Cardiac septum (tissue), 1 donor: ENCODE results near the gene VSTM5. TPM values are rescaled to one million over a fixed set of nuclear protein-coding genes. Genes with fewer than 3 reads are reported as not detected.
"Not testable (repeated sequence)": the region's sequence is repeated elsewhere in the genome, so short reads cannot be mapped to it uniquely, and the experiment has no call there.

Experiments
- DNase-seq: peaks from one replicate; pipeline ENCODE4 v3.0.0-alpha.2; 2020; ENCODE audit warnings: low spot score
- intact Hi-C: fragments of 100-400 bp; cut with DNase I; formaldehyde crosslinking; loops from one replicate; pipeline ENCODE4 v1.14.0; 2022
- total RNA-seq: library from RNA; stranded (reverse); fragmentation: NEBNext Ultra II Directional; extraction: Animal tissue kit (Norgen Biotek cat#: 25700); gene quantifications from one replicate; pipeline ENCODE4 v1.2.1, GENCODE V29; 2021
- donor health status: DM: no; HTN: no; CAD: no.

VSTM5 gene
- total RNA-seq, 1 donor from 2014 or later: 0.22 TPM

DNA sequence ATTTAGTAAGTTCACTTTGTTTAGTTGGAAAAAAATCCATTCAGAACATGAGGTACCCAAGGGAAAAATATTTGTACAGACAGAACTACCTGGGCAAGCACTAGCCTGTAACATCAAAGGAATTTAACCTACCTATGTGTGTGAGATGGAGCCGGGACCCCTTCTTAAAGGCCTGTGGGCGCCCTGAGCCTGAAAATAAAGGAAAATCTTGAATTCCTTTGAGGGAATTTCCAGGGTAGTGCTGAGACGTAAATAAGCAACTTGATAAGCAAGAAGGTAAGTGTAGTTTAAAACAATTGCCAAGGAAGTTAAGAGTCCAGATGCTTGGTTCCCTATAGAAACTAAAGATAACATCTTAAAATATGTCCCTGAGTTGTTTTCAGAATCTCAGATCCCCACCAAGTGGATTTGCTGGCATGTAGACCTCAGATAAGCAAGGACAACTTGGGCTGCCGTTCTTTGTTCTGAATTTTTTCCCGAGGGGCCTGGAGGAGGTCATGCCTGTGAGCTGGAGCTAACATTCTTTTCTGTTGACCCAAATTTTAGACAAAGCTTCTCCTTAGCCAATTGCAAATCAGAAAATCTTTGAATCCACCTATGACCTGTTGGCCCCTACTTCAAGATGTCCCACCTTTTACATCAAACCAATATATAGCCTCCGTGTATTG, 35.3 kb downstream of the VSTM5 start:
- no peak for DNase-seq
- intact Hi-C loops: no loop called here

DNA sequence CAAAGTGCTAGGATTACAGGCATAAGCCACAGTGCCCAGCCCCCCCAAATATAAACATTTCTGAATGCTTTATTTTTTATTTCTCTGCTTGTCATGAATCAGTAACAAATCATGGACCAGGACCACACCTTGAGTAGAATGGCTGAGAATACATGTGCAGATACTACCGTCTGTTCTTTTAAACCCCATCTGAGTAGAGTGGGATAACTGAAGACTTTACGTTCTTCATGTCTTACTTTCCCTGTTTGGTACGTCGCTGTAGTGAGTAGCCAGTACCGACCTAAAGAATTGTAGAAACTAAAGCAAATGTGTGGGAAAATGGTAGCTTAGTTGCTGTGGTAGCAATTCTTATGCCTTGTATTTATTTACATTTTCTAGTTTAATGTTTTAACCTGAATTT, 36.4 kb downstream of the VSTM5 start:
- intact Hi-C loops: no loop called here
- DNase-seq: no peak

DNA sequence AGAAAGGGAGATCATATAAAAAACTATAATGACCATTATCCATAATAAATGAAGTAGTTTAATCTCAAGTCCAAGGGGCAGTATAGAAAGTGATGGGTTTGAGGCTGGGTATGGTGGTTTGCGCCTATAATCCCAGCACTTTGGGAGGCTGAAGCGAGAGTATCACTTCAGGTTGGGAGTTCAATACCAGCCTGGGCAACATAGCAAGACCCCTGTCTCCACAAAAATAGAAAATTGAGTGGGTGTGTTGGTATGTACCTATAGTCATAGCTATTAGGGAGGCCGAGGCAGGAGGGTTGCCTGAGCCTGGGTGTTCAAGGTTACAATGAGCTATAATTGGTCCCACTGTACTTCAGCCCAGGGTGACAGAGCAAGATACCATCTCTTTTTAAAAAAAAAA, 42.4 kb downstream of the VSTM5 start:
- no peak for DNase-seq
- intact Hi-C loops: no loop called here

DNA sequence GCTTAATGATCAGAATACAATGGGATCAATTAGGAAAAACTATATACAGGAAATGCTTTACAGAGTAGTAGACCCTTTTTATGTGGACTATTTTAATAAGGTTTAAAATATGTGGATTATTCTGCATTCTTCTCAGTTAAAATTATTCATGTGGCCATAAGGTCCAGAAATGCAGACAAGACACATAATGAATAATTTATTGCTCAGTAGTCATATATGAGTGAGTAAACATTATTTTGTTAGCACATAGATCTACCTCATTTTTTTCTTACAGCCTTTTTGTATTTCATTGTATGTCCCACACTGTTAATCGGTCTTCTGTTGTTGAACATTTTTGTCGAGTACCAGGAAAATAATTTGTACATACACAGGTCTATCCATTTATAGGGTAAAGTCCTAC, 45.5 kb downstream of the VSTM5 start:
- no peak for DNase-seq
- intact Hi-C loops: no loop called here

DNA sequence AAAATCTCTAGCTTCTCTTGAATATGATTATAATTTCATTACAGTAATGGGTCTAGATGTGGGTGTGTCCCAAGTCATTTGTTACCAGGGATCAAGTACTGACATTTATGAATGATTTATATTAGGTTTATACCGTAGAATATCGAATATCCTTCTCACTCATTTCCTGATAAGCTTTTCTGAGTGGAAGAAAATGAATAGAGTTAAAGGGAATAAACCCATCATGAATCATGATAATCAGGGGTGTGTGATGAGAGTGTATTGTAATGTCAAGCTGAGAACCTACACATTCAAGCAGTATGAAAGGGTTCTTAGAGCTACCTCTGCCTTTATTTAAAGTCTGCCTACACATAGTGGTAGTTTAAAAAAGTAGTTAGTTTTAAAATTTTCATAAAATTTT, 49.1 kb downstream of the VSTM5 start:
- intact Hi-C loops: no loop called here
- no peak for DNase-seq

DNA sequence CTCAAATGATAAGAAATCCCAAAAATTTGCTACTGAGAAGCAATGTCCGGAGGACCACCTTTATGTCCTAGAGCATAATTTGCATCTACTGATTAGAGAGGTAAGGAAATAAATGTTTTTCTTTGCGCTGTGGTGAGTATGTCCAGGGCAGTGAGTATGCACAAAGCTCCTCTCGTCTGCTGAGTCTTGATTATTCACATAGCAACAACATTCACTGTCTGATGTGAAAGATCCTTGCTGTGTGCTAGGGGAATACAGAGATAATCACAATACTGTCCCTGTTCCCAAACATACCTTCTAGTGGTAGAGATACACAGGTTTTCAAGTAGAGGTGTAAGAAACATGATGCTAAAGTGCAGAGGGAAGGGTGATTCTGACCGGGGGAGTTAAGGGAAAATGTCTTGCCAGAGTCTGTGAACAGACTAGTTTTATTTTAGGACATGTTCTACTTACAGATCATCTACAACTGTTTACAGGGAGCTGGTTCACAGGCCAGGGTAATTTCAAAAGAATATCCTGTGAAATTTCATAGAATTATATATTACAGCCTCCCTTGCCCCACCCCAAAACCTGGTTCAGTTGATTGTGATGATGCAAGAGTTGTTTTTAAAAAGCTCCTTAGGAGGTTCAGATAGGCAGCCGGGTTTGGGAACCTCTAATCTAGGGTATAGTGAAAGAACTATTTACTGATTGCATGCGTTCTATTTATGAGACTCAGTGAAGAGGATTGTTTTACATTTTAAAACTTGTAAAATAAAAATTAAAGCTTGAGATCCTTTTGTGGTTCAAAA, 53.8 kb downstream of the VSTM5 start:
- intact Hi-C loops: no loop called here
- DNase-seq: no peak

DNA sequence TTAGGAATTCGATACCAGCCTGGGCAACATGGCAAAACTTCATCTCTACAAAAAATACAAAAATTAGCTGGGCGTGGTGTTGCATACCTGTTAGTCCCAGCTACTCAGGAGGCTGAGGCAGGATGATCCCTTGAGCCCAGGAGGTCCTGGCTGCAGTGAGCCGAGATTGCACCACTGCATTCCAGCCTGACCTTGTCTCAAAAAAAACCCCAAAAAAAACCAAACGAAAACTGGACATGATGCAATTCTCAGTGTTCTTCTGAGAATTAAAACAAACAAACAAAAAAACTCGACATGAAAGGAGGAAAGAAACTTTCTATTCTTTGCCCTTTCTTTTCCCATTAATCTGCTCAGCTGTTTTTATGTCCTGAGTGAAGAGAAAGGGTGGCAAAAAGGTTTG, 58.9 kb downstream of the VSTM5 start:
- intact Hi-C loops: no loop called here
- no peak for DNase-seq

DNA sequence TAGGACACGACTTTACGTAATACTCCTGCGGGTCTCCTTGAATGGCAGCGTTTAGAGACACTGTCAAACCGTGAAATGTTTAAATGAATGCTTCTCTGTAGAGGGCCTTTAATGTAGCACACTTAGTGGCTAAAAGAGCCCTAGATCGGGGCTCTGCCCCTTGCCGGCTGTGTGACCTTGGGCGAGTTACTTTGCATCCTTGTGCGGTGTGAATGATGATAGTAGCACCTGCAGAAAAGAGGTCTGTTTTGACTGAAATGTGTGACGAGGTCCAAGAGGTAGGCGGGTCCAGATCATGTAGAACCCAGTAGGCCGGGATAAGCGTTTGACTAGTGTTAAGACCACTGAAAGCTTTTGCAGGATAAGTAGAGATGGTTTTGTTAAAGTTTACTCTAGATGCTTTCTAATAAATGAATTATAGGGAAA, 65.5 kb downstream of the VSTM5 start:
- intact Hi-C loops: loop anchor here (2.0 to 10.0 kb wide), 2 partner anchors 44 to 120 kb away; partner anchors contain the start of genes C11orf54, CEP295 and TAF1D
- no peak for DNase-seq

DNA sequence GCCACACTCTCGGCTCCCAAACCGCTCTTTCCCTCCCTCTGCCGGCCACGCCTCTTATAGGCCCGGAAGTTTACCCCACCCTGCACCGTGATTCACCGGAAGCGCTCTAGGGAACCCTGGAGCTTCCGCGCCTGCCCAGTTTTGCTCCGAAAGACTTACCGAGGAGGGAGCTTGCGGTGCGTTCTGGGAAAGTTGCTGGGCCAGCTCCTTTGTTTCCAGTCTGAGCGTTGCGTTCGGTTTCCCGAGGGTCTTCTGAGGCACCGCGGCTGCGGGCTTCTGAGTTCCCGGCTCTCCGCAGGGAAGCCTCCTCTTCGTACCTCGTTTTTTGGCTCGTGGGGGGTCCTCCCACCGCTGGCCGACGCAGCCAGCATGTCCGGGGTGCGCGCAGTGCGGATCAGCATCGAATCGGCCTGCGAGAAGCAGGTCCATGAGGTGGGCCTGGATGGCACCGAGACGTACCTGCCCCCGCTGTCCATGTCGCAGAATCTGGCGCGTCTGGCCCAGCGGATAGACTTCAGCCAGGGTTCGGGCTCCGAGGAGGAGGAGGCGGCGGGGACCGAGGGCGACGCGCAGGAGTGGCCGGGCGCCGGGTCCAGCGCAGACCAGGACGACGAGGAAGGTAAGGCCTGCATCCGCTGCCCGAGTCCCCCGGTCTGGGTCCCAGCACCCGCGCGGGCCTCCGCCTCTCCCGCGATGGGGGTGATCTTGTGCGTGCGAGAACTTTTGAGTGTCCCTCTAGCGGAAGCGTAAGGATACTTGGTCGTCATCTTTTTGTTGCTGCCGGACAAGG, 66.1 kb downstream of the VSTM5 start, which contains the start of gene MED17:
TSS of gene MED17 (plus strand) at position 138 of the 790 bp plus-strand sequence. CDS start at position 370, 232 bp downstream.
- intact Hi-C loops: loop anchor here (2.0 to 10.0 kb wide), 2 partner anchors 44 to 120 kb away; partner anchors contain the start of genes C11orf54, CEP295 and TAF1D
- DNase-seq: peak; percentile 97

DNA sequence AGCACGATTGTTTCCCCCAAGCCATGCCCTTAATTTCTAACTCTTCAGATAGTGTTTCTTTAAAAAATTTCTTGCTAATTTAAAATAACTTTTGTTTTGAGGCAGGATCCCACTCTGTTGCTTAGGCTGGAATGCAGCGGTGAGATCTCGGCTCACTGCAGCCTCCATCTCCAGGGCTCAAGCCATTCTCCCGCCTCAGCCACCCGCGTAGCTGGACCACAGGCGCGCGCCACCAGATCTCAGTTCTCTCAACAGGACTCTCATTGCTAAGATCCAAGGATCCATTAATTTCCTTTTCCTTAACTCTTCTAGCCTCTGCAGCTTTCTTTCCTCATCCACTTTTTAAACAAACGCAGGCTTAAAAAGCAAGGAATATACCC, 66.7 kb downstream of the VSTM5 start:
- intact Hi-C loops: loop anchor here (2.0 to 10.0 kb wide), 2 partner anchors 43 to 119 kb away; partner anchors contain the start of genes C11orf54, CEP295 and TAF1D
- no peak for DNase-seq

DNA sequence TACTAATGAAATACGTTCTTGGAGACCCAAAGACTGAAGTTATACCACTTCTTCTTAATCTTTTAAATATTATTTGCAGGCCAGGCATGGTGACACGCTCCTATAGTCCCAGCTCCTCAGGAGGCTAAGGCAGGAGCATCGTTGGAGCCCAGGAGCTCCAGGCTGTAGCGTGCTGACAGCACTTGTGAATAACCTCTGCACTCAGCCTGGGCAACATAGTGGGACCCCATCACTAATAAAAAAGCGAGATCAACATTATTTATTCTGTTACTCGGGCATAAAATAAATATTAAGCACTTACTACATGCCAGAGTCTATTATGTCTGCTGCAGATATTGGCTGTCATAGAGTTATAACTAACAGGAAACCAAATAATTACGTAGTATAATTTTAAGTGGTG, 67.1 kb downstream of the VSTM5 start:
- DNase-seq: no peak
- intact Hi-C loops: loop anchor here (10.0 kb wide), 1 partner anchor 119 kb away; the partner anchor contains the start of gene CEP295

DNA sequence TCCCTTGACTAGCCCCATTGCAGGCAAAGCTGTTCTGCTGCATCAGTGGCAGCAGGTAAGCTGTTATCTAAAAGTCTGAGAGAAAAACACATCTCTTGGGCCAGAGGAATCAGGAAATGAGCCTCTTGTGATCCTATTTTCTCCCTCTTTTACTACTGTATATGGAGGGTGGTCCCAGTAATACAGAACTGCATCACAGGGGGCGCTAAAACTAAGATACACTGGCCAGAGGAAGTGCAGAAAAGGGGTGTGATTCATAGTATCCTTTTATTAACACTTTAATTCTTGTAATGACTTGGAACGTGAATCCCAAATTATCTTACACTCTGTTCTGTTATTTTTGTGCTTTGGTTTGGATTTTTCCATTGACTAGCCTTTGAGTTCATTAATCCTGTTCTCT, 75.1 kb downstream of the VSTM5 start:
- intact Hi-C loops: no loop called here
- DNase-seq: no peak

DNA sequence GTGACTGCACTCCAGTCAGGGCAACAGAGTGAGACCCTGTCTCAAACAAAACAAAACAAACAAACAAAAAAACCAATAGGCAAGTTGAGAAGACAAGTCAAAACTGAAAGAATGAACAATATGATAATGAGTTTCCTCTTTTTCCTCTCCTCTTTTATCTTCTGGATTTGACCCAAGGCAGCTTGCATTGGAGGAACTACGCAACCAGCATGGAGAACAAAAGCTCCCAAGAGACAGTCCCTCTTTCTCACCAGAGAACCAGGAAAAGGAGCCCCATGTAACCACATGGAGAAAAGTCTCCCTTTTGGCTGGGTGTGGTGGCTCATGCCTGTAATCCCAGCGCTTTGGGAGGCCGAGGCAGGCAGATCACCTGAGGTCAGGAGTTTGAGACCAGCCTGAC, 75.9 kb downstream of the VSTM5 start:
- intact Hi-C loops: not testable (repeated sequence)

DNA sequence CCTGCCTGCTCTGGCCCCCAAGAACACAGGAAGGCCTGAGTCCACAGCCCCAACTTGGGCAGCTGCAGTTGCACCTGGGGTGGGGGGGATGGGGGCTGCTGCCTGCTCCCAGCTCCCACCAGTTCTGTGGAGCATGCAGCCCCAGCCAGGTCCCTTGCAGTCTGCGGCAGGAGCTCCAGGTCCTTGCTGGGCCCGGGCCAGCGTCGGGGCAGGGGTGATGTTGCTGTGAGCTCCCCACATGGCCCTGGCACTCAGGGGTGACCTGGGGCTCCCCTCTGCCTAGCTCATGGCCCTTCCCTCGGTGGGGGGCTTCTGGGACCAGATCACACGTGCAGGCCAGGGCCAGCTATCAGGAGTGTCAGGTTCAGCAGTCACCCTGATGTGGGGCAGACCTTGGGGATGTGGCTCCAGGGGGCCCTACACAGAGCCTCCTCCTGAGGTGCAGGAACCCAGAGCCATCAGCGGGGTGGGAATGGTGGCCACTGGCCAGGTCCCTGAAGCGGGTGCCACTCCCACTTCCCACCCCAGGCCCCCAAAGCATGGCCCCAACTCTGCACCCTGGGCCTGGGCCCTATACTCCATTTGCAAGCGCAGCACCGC, 76.7 kb downstream of the VSTM5 start:
- no peak for DNase-seq
- intact Hi-C loops: no loop called here

More for the DNA sequence above, 75.9 kb downstream of the VSTM5 start:
- DNase-seq: not testable (repeated sequence)

DNA sequence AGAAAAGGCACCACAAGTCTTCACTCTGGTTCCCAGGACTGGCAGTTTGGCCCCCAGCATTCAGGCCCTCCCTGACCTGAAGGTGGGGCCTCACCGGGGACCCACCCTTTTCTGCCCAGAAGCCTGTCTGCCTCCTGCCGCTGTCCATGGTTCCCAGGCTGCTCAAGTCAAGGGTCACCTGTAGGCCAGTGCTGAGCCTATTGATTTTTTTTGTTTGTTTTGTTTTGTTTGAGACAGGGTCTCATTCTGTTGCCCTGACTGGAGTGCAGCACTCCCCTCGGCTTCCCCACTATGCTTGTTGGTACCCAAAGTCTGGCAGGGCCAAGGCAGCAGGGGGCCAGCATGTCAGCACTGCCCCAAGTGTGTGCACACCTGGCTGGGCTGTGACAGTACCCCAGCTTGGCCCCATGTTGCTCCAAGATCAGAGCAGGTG, 77.4 kb downstream of the VSTM5 start:
- no peak for DNase-seq
- intact Hi-C loops: no loop called here

DNA sequence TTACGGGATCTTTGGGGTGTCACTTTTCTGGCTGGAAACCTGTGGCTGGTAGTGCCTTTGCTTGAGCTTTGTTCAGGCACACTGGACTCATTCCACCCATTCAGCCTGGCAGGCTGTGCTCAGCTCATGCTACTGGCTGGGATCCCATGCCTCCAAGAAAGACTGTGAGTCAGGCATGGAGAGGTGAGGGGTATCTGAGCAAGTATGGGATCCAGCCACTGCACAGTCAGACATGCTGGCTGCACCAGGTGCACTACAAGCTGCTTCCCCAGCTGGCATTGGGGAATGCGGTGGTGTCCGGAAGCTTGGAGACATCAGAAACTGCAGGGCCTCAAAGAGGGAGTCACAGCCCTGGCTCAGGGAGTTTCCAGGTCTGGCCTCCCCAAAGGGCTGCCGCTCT, 78.3 kb downstream of the VSTM5 start:
- no peak for DNase-seq
- intact Hi-C loops: no loop called here

DNA sequence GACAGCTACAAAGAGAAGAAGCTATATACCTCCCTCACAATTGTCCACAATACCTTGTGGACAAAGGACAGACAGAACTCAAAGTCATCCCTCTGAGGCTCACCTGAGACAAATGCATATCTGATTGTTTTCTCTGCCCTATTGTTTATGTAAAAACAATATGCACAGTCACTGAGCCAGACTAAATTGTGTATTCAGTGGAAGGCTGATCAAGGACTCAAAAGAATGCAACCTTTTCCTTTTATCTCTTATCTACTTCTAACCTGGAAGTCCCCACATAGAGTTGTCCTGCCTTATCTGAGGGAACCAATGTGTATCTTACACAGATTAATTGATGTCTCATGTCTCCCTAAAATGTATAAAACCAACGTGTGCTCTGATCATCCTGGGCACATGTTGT, 80.3 kb downstream of the VSTM5 start:
- intact Hi-C loops: no loop called here
- no peak for DNase-seq
